ENCODE results near the gene TEAD1. TPM values are rescaled to one million over a fixed set of nuclear protein-coding genes. Genes with fewer than 3 reads are reported as not detected.
A peak's percentile ranks its signal among the peaks of the same experiment; 100 is the strongest.

The TEAD1 gene
- total and polyA plus RNA-seq, 2 donors (not counting 1 experiment from before 2014, with no cell fraction given): 88.6 to 121 TPM

GRCh38 chr11:12871241-12871640 lies 197.0 kb downstream of the TEAD1 start:
- H2AFZ ChIP-seq (ENCODE audit: low read length): no peak overlapping the region
- peaks cover 3% of the 10 kb centered on the region for H4K20me1 ChIP-seq (ENCODE audit: control insufficient read depth, extremely low read depth, insufficient read depth, low read length)
- peaks cover 29% of the 10 kb centered on the region for H3K79me2 ChIP-seq (ENCODE audit: control insufficient read depth, insufficient read depth, low read length)
- peaks cover 5% of the 10 kb centered on the region for H3K4me1 ChIP-seq (ENCODE audit: control insufficient read depth, extremely low read depth, insufficient read depth, low read length)
- H3K9me3 ChIP-seq (ENCODE audit: control insufficient read depth, insufficient read depth, low read depth, low read length): no peaks in the 10 kb centered on the region
- no peak overlapping the region for H3K4me2 ChIP-seq (ENCODE audit: extremely low read depth, insufficient read depth, low read length)
- TF ChIP-seq EZH2 (IDR thresholded peaks at IDR 0.05; ENCODE audit: low read length, missing control alignments) (no peak), CTCF (conservative IDR thresholded peaks at IDR 0.05 in 1 of 2, IDR thresholded peaks at IDR 0.05 in 1 of 2; ENCODE audit: low read depth in 1 of 2, low read length in 2 of 2) (no peak)
- peak in 1 of 2 donors; percentile 45 for DNase-seq (ENCODE audit: low read depth in 2 of 2)
- H3K9ac ChIP-seq (ENCODE audit: insufficient read depth, low read length): no peak overlapping the region
- no peak overlapping the region for H3K27ac ChIP-seq (ENCODE audit: insufficient read depth, low read length)
- no peak overlapping the region for H3K4me3 ChIP-seq (replicated peaks in 1 of 4; ENCODE audit: control extremely low read depth in 1 of 4, insufficient read depth in 1 of 4, low read depth in 3 of 4, low read length in 4 of 4)
- H3K27me3 ChIP-seq (ENCODE audit: control insufficient read depth, insufficient read depth, low read length): no peaks in the 10 kb centered on the region
- H3K36me3 ChIP-seq (ENCODE audit: control insufficient read depth, insufficient read depth, low read length): peaks cover 2% of the 10 kb centered on the region

DNA sequence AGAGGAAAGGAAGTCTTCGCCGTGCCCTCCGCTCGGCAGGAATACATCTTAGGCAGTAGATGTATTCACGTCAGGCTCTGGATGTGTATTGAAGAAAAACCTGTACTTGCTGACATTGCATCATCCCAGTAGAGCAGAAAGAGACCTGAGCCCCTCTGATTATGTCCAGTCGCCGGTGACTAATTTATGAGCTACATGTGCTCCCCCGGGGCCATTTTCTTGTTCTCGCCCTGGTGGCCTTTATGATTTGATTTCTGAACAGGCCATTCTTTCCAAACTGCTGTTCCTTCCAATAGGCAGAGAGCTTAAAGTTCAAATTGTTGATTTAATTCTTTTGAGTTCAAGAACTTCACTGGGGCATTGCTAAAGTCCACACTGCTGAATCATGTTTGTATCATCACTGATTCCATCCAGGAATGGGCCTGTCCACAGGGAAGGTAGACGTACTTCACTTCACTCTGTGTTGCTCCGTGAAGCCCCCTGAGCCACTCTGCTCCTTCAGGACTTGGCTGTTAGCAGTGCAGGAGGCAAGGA lies 197.6 kb downstream of the TEAD1 start:
- H3K36me3 ChIP-seq (ENCODE audit: control insufficient read depth, insufficient read depth, low read length): peaks cover 4% of the 10 kb centered on the region
- peaks cover 3% of the 10 kb centered on the region for H4K20me1 ChIP-seq (ENCODE audit: control insufficient read depth, extremely low read depth, insufficient read depth, low read length)
- no peak overlapping the region for H3K9ac ChIP-seq (ENCODE audit: insufficient read depth, low read length)
- peak in 1 of 2 donors; percentile 57 for DNase-seq (ENCODE audit: low read depth in 2 of 2)
- no peak overlapping the region for H3K4me3 ChIP-seq (replicated peaks in 1 of 4; ENCODE audit: control extremely low read depth in 1 of 4, insufficient read depth in 1 of 4, low read depth in 3 of 4, low read length in 4 of 4)
- no peak overlapping the region for H3K4me2 ChIP-seq (ENCODE audit: extremely low read depth, insufficient read depth, low read length)
- H3K27ac ChIP-seq (ENCODE audit: insufficient read depth, low read length): no peak overlapping the region
- no peak overlapping the region for H2AFZ ChIP-seq (ENCODE audit: low read length)
- no peaks in the 10 kb centered on the region for H3K27me3 ChIP-seq (ENCODE audit: control insufficient read depth, insufficient read depth, low read length)
- TF ChIP-seq CTCF (conservative IDR thresholded peaks at IDR 0.05 in 1 of 2, IDR thresholded peaks at IDR 0.05 in 1 of 2; ENCODE audit: low read depth in 1 of 2, low read length in 2 of 2) (no peak), EZH2 (IDR thresholded peaks at IDR 0.05; ENCODE audit: low read length, missing control alignments) (no peak)
- H3K79me2 ChIP-seq (ENCODE audit: control insufficient read depth, insufficient read depth, low read length): peaks cover 30% of the 10 kb centered on the region
- no peaks in the 10 kb centered on the region for H3K9me3 ChIP-seq (ENCODE audit: control insufficient read depth, insufficient read depth, low read depth, low read length)
- peaks cover 5% of the 10 kb centered on the region for H3K4me1 ChIP-seq (ENCODE audit: control insufficient read depth, extremely low read depth, insufficient read depth, low read length)

- Histone ChIP-seq H3K9me3 (ENCODE audit: control insufficient read depth, insufficient read depth, low read depth, low read length) (no peaks in the 10 kb centered on the region), H3K4me3 (replicated peaks in 1 of 4; ENCODE audit: control extremely low read depth in 1 of 4, insufficient read depth in 1 of 4, low read depth in 3 of 4, low read length in 4 of 4) (no peak overlapping the region), H3K79me2 (ENCODE audit: control insufficient read depth, insufficient read depth, low read length) (peaks cover 31% of the 10 kb centered on the region), H3K36me3 (ENCODE audit: control insufficient read depth, insufficient read depth, low read length) (peaks cover 19% of the 10 kb centered on the region), H3K4me1 (ENCODE audit: control insufficient read depth, extremely low read depth, insufficient read depth, low read length) (peaks cover 2% of the 10 kb centered on the region), H3K27ac (ENCODE audit: insufficient read depth, low read length) (no peak overlapping the region), H2AFZ (ENCODE audit: low read length) (no peak overlapping the region), H4K20me1 (ENCODE audit: control insufficient read depth, extremely low read depth, insufficient read depth, low read length) (no peaks in the 10 kb centered on the region), H3K27me3 (ENCODE audit: control insufficient read depth, insufficient read depth, low read length) (no peaks in the 10 kb centered on the region), H3K4me2 (ENCODE audit: extremely low read depth, insufficient read depth, low read length) (no peak overlapping the region), H3K9ac (ENCODE audit: insufficient read depth, low read length) (no peak overlapping the region)
- no peak for TF ChIP-seq EZH2 (IDR thresholded peaks at IDR 0.05; ENCODE audit: low read length, missing control alignments)
- TF ChIP-seq CTCF (conservative IDR thresholded peaks at IDR 0.05 in 1 of 2, IDR thresholded peaks at IDR 0.05 in 1 of 2; ENCODE audit: low read depth in 1 of 2, low read length in 2 of 2): no peak
- peak; percentile 28 to 49 for DNase-seq (ENCODE audit: low read depth in 2 of 2)
Observed at GRCh38 chr11:12876340-12876739, 202.1 kb downstream of the TEAD1 start.

Data from fibroblast of lung (primary cell).